ENCODE measurements around the gene C1orf122.

C1orf122 gene

GRCh38 chr1:37846647-37847339 is 39.2 kb downstream of the C1orf122 start:
- DNase-seq = peak in 1 of 2 donors; percentile 35

DNA sequence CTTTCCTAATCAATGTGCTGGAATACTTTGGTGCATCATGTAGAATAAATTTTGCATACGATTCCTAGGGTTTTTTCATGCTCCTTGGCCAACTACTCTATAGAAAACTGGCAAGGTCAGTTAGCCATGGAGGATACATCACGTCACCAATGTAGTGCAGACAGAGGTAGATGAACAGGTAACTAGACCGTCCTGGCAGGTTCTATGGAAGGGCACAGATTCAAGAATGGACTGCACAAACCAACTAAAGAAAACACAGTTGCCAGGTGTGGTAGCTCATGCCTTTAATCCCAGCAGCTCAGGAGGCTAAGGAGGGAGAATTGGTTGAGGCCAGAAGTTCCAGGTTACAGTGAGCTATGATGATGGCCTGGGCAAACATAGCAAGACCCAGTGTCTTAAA is 41.9 kb downstream of the C1orf122 start:
- DNase-seq = no peak

DNA sequence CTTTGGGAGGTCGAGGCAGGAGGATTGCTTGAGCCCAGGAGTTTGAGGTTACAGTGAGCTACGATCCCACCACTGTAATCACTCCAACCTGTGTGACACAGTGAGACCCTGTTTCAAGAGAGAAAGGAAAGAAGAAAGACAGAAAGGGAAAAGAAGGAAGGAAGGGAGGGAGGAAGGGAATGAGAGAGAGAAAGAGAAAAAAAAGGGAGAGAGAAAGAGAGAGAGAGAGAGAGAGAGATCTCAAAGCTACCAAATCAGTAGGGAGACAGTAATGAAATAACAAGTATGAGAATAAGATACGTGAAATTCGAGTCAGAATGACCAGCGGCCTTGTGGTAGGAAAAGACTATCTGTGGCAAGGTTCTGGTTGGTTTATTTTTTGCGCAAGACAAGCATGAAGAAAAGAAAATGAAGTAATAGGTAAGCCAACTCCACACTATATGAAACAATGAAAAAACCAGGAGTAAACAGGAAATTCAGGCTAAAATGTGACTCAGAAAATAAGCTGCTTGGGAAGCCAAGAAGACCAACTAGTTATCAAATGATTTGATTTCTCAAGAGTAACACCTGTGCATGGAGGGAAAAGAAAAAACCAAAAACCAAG is 42.9 kb downstream of the C1orf122 start:
- no peak for DNase-seq

GRCh38 chr1:37851262-37851661 is 43.7 kb downstream of the C1orf122 start:
- DNase-seq = no peak

GRCh38 chr1:37851782-37852210 is 44.2 kb downstream of the C1orf122 start:
- DNase-seq = peak; percentile 28 to 57

DNA sequence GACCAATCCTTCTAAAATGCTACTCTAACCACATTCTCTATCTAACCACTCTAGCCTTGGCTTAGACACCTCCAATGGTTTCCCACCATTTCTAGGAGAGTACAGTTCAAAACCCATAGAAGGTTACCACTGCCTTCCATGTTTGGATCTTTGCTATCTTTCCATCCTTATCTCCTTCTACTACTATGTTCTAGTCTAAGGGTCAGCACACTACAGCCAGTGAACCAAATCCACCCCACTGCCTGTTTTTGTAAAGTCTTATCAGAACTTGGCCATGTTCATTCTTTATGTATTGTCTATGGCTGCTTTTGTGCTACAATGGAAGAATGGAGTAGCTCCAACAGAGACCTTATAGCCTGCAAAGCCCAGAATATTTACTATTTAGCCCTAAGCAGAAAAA is 45.6 kb downstream of the C1orf122 start:
- no peak for DNase-seq

- no peak for DNase-seq
These were observed 46.8 kb downstream of the C1orf122 start for GRCh38 chr1:37854406-37854805.
